Breast epithelium (tissue), 3 donors: ENCODE measurements around the gene TIFAB.

Experiments
- POLR2A ChIP-seq: fragments of 450-650 bp; IDR thresholded peaks from one replicate; pipeline ENCODE4 v1.6.1; 2016; ENCODE audit warnings: antibody characterized with exemption, mild to moderate bottlenecking, moderate library complexity
- TF ChIP-seq, protein P1 (sequence below), 3 donors: fragments of 450-650 bp; IDR thresholded peaks; one replicate each; pipeline ENCODE4 v1.5.1; 2016 to 2017; ENCODE audit warnings: antibody characterized with exemption in 3 of 3, mild to moderate bottlenecking in 3 of 3, moderate library complexity in 3 of 3

GRCh38 chr5:135481387-135481786 lies 29.2 kb upstream of the TIFAB start:
- no peak for TF ChIP-seq POLR2A
- TF ChIP-seq, protein P1, sequence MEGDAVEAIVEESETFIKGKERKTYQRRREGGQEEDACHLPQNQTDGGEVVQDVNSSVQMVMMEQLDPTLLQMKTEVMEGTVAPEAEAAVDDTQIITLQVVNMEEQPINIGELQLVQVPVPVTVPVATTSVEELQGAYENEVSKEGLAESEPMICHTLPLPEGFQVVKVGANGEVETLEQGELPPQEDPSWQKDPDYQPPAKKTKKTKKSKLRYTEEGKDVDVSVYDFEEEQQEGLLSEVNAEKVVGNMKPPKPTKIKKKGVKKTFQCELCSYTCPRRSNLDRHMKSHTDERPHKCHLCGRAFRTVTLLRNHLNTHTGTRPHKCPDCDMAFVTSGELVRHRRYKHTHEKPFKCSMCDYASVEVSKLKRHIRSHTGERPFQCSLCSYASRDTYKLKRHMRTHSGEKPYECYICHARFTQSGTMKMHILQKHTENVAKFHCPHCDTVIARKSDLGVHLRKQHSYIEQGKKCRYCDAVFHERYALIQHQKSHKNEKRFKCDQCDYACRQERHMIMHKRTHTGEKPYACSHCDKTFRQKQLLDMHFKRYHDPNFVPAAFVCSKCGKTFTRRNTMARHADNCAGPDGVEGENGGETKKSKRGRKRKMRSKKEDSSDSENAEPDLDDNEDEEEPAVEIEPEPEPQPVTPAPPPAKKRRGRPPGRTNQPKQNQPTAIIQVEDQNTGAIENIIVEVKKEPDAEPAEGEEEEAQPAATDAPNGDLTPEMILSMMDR (IDR thresholded peaks at IDR 0.05), result no peak
